NCI-H187 treated with DMSO at 0.1 percent for 48 hours (cell line): ENCODE results near the gene ZSCAN5B.
"Not testable (repeated sequence)": the region's sequence is repeated elsewhere in the genome, so short reads cannot be mapped to it uniquely, and the experiment has no call there.

Experiments used
- DNase-seq: peaks from one replicate; lab custom pipeline; 2025; lab: John Stamatoyannopoulos, UW

ZSCAN5B gene

GRCh38 chr19:56175861-56176307 lies 21.7 kb downstream of the ZSCAN5B start, which contains the start of gene GALP:
Gene GALP, plus strand, starts transcription at chr19:56176008. Its CDS starts 1,101 bp downstream, at chr19:56177109.
- DNase-seq: not testable (repeated sequence)

GRCh38 chr19:56174550-56174949 lies 23.0 kb downstream of the ZSCAN5B start:
- no peak for DNase-seq

GRCh38 chr19:56174086-56174485 lies 23.5 kb downstream of the ZSCAN5B start:
- DNase-seq: no peak

GRCh38 chr19:56170261-56170660 lies 27.3 kb downstream of the ZSCAN5B start:
- DNase-seq: no peak

GRCh38 chr19:56167064-56167578 lies 30.5 kb downstream of the ZSCAN5B start:
- no peak for DNase-seq

- DNase-seq: no peak
These were observed 34.5 kb downstream of the ZSCAN5B start for GRCh38 chr19:56163097-56163496.

GRCh38 chr19:56162258-56162657 lies 35.3 kb downstream of the ZSCAN5B start:
- DNase-seq: no peak

- DNase-seq: no peak
These were observed 36.0 kb downstream of the ZSCAN5B start for GRCh38 chr19:56161534-56161933.

- no peak for DNase-seq
These were observed 37.8 kb downstream of the ZSCAN5B start for GRCh38 chr19:56159622-56160271.

GRCh38 chr19:56159009-56159559 lies 38.5 kb downstream of the ZSCAN5B start:
- DNase-seq: no peak

GRCh38 chr19:56158170-56158757 lies 39.3 kb downstream of the ZSCAN5B start:
- no peak for DNase-seq

- DNase-seq: no peak
These were observed 40.8 kb downstream of the ZSCAN5B start for GRCh38 chr19:56156768-56157167.

- DNase-seq: no peak
These were observed 42.4 kb downstream of the ZSCAN5B start for GRCh38 chr19:56155124-56155687.

- no peak for DNase-seq
These were observed 44.1 kb downstream of the ZSCAN5B start for GRCh38 chr19:56153507-56153906.

- no peak for DNase-seq
These were observed 44.9 kb downstream of the ZSCAN5B start for GRCh38 chr19:56152644-56153043.

GRCh38 chr19:56150358-56150757 lies 47.2 kb downstream of the ZSCAN5B start:
- DNase-seq: no peak

GRCh38 chr19:56149656-56150038 lies 47.9 kb downstream of the ZSCAN5B start:
- no peak for DNase-seq

GRCh38 chr19:56148955-56149655 lies 48.5 kb downstream of the ZSCAN5B start:
- not testable (repeated sequence) for DNase-seq

- no peak for DNase-seq
These were observed 49.5 kb downstream of the ZSCAN5B start for GRCh38 chr19:56148096-56148495.

- DNase-seq: no peak
These were observed 50.3 kb downstream of the ZSCAN5B start for GRCh38 chr19:56147307-56147706.

- no peak for DNase-seq
These were observed 50.7 kb downstream of the ZSCAN5B start for GRCh38 chr19:56146904-56147303.

- no peak for DNase-seq
These were observed 51.9 kb downstream of the ZSCAN5B start for GRCh38 chr19:56145698-56146097.
